SKM-1 treated with dmso at 0.1 percent for 144 hours (cell line): Measurements from ENCODE around the gene ATN1.
A peak's percentile ranks its signal among the peaks of the same experiment; 100 is the strongest.

Experiments used
- DNase-seq: peaks from one replicate; lab custom pipeline; 2025; ENCODE audit not compliant: unreplicated experiment; lab: John Stamatoyannopoulos, UW

The ATN1 gene

DNA sequence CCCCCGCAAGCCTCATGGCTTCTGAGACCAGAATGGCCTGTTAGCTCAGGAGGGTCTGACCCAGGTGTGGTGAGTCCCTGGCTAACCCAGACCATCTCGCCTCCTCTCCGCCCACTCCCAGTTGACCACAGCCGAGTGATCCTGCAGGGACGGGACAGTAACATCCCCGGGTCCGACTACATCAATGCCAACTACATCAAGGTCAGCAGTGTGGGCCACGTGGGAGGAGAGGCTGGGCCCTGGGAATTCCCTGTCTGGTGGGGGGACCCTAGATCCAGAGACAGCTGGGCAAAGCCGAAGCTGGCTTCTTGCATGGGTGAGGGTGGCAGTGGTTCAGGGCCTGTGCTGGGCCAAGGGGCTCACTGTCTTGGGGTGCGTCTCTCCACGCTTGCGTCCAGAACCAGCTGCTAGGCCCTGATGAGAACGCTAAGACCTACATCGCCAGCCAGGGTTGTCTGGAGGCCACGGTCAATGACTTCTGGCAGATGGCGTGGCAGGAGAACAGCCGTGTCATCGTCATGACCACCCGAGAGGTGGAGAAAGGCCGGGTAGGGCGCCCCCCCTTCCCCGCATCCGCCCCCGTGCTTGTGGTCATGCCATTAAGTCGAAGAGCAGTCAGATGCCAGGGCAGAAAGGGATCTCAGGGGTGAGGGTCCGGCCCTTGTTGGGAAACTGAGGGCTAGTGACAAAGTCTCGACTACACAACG is 28.4 kb downstream of the ATN1 start:
- DNase-seq: no peak

DNA sequence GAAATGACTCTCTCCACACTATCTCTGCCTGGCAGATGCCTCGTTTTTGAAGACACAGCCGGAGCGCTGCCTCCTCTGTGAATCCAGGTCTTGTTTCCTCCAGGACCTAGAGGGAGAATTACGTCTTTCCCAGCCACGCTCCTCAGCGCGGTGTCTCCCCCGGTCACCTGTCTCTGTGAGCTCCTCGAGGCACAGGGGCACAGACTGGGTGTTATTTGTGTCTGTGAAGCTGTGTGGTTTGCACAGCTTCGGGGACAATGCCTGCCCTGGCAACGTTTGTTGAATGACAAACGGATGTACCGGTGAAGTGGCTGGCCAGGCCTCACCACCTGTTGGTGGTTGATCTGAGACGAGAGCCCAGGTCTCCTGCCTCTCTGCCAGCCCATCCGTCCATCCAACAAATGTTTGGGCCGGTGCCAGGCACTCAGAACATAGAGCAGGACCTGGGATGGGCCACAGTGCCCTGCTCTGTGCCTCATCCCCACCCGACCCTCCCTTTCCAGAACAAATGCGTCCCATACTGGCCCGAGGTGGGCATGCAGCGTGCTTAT is 29.5 kb downstream of the ATN1 start:
- DNase-seq: no peak

DNA sequence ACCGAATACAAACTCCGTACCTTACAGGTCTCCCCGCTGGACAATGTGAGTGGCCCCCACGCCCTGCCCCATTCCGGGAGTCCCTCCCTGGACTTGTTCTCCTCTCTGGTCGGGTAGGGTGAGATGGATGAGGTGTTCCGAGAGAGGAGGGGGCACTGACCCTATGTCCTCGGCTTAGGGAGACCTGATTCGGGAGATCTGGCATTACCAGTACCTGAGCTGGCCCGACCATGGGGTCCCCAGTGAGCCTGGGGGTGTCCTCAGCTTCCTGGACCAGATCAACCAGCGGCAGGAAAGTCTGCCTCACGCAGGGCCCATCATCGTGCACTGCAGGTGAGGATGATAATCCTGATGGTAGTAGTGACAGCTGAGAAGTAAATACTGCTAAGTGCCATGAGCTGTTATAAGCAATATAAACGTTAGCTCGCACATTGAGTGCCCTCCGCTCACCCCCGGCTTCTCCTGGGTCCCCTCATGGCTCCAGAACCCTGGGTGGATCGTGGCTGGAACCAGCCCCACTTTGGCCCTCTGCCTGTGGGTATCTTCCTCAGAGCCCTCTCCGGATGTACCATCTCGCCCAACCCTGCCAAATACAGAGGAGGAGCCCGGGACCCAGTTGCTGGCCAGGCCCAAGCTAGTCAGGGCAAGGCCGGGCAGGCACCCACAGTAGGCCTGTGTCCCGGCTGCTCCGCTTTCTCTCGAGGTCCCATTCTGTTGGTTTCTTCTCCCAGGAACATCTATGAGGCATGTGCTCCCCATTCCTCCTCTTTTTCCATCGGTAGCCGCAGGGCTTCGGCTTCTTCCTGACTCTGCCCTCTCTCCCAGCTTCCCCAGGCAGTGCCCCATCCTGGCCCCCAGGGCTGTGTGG is 30.2 kb downstream of the ATN1 start:
- DNase-seq: no peak

DNA sequence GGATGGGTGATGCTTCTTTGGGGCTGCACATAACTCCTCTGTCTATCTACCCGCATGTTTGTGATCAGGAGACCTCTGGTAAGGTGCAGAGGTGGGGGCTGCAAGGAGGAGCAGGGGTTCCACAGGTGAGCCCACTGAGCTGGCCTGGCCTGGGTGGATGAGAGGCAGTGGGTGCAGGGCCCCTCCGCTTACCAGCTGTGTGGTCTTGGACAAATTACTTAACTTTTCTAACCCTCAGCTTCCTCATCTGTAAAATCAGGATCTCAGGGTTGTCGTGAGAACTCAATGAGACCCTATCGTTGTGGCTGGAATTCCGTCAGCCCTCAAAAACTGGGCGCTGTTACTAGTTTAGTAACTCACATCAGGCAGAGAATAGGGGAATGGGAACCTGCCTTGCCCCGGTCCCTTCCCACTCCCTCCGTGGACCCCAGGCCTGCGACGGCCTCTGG is 30.9 kb downstream of the ATN1 start:
- no peak for DNase-seq

DNA sequence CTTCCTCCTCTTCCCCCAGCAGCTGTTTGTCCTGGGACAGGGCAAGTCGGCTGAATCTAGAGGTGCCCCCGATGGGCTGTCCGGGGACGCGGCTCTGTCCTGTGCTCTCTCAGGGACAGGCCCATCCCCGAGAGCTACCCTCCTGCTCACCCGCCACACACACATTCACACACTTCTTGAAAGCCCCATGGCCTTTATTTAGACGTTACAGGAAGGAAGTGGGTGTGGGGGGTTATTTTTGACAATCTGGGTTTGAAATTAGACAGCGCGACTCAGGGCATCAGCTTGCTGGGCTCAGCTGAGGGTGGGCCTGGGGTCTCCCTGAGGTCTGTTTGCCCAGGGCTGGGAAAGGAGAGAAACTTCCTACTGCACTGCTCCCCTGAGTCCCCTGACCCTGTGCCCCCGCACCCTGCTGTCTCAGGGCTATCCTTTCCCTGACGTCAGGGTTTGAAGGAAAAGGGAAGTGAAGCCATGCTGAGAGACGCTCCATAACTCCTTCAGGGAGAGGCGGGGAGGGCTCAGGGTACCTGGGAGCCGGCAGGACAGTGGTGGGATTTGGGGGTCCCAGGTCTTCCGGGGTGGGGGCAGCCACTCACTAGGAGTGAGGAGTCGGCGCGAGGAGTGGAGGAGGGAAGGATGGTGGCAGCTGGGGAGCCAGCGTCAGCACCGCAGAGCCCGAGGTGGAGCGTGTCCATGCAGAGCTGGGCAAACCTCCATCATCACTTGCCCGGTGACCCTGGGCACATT is 31.5 kb downstream of the ATN1 start:
- peak; percentile 29 for DNase-seq

DNA sequence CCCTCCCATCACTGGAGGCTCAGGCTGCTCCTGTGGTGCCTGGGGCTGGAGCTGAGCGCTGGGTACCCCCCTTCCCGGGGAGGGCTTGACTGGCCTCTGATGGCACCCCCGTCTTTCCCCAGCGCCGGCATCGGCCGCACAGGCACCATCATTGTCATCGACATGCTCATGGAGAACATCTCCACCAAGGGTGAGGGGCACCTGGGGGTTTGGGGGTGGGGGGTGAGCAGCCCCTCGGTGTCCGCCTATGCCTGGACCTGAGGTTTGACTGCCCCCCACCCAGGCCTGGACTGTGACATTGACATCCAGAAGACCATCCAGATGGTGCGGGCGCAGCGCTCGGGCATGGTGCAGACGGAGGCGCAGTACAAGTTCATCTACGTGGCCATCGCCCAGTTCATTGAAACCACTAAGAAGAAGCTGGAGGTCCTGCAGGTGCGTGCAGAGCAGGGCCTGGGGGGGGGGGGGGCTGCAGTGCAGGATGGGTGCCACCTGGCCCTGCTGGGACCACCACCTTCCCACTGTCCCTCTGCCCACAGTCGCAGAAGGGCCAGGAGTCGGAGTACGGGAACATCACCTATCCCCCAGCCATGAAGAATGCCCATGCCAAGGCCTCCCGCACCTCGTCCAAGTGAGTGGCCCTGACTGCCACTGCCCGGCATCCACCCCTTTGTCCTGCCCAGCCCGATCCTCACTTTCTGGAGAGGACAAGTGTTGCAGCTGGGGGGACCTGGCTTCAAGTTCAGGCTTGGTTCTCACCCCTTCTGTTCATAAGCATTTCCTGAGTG is 32.2 kb downstream of the ATN1 start:
- DNase-seq: no peak

DNA sequence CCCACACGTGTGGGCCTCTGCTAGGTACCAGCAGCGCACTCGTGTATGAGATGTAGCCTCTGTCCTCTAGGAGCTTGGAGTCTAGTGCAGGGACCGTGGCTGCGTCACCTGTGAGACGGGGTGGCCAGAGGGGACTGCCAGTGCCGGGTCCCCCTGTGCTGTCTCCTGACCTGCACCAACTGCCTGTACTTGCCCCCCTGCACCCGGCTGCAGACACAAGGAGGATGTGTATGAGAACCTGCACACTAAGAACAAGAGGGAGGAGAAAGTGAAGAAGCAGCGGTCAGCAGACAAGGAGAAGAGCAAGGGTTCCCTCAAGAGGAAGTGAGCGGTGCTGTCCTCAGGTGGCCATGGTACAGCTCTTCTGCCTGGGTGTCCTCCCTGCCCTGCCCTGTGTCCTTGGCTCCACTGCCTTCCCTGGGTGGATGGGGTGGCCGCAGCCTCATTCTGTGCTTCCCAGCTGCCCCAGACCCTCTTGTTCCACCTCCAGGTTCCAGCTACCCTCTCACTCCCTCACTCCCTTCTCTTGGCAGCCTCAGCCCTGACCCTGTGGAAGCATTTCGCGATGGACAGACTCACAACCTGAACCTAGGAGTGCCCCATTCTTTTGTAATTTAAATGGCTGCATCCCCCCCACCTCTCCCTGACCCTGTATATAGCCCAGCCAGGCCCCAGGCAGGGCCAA is 33.0 kb downstream of the ATN1 start:
- DNase-seq: no peak

DNA sequence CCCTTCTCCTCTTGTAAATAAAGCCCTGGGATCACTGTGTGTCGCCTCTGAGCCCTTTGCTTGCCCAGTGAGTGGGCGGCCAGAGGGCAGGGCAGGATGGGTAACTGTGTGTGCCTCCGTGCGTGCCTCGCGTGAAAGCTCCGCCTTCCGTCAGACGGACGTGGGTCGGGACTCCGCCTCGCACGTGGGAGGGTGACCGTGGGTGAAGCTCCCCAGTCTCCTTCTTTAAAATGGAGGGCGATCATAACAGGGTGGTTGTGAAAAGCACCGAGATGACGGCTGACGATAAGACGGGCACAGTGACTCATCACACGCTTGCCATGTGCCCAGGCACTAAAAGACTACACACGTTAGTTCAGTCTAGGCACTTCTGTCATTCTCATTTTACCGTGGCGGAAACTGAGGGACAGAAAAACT is 33.5 kb downstream of the ATN1 start:
- no peak for DNase-seq

DNA sequence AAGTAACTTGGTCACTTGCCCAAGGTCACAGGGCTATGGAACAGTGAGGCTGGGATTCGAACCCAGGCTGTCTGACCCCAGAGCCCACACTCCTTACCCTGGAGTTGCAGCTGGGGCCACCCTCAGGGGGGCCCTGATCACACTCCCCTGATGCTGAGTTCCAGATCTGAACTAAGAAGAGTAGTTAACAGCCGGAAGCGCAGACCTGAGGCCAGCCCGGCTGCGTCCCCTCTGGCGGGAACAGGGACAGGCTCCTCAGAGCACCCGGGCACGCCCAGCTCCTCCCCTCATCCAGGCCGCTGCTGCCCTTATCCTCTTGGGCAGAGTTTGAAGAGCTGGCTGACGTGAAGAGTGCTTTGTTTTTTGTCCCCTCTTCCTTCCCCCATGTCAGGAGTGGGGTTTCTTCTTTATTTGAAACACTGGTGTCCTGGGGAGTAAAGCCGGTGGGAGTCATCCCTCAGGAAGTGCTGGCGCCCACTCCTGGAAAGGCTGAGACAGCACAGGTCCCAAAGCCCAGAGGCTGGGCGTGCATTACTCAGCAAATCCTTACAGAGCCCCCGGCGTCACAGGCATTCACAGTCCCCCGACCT is 34.0 kb downstream of the ATN1 start:
- DNase-seq: no peak

DNA sequence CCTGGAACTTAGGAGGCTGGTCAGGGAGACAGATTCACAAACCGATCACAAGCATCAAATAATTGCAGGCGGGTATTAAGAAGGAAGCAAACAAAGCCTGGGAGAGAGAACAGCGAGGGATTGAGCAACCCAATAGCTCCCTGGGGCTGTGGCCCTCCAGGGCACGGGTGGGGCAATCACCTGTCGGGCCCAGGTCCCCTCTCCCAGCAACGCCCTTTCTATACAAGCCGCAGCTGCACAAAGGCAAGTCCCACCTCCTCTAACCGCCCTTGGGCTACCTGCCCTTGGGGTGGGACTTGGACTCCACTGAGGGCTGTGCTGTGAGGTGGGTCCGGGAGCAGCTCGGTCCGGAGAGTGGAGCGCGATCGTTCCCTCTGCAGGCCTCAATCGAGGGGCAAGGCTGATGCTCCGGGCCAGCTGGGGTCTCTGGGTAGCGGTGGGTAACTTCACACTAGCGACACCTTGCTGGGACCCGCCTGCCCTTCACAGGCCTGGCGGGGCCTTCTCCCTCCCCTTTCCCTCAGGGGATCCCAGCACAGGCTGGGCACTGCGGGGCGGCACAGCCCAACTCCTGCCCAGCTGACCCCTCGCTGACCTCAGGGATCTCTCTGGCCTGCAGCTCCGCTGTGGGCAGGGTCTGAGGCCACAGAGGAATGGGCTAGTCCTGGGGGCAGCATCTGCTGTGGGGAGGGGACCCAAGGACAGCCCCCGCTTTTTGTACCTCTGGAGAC is 34.7 kb downstream of the ATN1 start:
- DNase-seq: no peak

DNA sequence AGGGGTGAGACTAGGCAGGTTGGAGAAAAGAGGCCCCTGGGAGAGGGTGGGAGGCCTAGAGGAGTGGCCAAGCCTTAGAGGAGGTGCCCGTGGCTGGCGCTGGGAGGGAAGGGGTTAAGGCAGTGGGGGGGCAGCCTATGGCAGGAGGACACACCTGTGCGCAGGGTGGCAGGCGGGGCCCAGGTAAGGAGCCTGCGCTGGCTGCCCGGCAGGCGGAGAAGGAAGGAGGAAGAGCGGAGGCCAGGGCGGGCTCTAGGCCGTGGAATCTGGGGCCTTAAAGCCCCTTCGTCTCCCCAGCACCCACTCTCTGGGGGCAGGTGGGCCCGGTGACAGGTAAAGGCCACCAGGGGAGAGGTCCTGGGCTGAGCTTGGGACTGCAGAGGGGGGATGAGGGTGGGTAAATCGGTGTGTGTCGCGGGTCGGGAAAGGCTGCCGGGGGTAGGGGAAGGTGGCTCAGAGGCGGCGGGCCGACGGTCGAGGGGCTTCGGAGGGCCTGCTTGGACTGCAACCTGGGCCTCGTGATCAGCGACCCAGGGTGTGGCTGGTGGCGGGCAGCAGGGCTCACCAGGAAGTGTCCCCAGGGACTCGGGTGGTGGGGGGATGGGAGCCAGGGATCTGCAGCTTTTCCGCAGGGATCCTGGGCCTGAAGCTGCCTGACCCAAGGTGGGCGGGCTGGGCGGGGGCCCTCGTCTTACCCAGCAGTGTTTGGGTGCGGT is 35.4 kb downstream of the ATN1 start:
- DNase-seq: no peak

DNA sequence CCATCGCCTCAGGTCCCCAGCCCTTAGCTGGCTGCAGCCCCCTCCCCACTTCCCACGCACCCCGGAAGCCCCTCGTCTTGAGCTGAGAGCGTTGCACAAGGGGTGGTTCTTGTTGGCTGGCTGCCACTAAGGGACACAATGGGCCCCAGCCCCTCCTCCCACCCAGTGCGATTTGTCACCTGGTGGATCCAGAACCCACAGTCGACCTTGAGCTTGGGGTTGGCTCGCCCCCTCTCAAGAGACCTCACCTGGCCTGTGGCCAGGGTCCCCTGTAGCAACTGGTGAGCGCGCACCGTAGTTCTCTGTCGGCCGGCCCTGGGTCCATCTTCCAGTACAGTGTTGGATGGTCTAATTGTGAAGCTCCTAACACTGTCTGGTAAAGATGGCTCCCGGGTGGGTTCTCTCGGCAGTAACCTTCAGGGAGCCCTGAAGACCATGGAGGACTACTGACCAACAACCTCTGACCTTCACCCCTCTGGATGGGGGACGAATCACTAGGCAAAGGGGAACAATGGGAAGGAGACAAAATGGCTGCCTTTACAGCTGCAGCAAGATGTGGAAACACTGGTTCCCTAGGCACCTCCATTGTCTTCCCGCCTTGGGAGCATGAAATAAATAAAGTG is 36.1 kb downstream of the ATN1 start:
- DNase-seq: no peak

DNA sequence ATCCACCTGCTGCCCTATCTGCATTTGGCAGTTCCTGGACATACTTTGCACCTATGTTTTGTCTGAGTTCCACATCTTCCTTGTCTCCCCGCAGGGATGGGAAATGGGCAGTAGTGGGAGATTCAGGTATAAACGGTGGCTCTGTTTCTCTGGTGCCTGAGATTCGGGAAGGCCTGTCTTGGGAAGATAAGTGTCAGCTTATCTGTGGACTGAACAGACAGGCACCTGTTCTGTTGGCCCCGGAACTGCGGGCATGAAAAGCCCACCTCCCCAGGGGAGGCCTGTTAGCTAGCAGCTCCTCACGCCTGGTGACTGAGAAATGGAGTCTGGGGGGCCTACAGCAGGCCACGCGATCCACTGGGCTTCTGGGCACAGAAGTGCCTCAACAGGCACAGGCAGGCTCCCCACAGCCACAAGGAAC is 36.9 kb downstream of the ATN1 start:
- no peak for DNase-seq

DNA sequence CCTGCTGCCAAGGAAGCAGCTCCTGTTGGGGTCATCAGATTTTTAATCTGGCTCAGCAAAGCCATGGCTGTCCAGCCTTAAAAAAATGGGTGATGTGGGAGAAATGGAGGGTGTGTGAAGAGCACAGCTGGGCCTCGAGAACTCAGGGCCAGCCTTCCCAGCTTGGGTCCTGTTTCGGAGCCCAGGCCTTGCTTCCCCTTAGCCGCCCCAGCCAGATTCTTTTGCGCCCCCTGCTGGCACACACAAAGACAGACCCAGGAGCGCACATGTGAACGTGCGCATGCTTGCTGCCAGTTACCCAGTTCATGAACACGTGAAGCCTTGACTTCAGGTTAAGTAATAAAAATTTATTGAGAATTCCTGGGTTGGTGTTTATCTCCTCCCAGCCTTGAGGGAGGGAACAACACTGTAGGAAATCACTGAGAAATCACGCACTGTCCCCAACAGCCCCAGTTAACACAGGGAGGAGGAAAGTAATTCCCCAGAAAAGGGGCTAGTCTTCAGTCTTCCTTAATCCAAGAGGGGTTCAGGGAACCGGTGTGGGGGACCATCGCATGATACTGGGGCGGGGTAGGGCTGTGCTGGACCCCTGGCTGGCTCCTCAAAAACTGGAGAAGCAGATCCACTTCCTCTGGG is 37.4 kb downstream of the ATN1 start:
- peak; percentile 47 for DNase-seq

DNA sequence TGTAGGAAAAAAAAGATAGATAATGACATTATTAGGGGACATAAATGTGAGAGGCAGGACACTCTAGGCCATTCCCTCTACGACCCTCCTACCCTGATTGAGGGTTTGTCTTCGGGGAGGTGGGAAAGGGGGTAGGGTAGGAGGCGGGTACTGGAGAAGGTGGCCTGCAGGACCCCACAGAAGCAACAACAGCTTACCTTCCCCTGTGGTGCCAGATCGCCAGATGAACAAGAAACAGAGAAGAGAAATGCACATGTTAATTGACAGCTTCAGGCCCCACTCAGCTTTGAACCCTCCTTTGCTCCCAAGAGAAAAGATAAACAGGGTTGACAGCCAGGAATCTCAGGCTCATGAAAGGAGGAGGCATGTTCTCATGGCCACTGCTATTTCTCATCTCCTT is 38.0 kb downstream of the ATN1 start:
- DNase-seq: no peak

DNA sequence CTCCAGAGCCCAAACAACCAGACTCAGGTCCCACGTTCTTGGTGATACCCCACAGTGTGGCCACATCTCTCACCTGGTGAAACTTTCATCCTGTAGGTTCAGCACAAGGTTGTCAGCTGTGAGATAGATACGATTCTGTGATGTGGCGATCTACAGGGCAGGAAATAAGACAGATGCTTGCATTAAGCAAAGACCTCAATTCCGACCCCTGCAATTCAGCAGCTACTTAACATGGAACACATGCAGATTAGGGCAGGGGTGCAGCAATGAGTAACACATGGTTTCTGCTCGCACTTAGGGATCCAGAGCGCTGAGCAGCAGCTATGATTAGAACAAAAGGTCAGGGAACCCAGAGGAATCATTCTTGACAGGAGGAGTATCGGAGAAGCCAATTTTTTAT is 38.6 kb downstream of the ATN1 start:
- no peak for DNase-seq

DNA sequence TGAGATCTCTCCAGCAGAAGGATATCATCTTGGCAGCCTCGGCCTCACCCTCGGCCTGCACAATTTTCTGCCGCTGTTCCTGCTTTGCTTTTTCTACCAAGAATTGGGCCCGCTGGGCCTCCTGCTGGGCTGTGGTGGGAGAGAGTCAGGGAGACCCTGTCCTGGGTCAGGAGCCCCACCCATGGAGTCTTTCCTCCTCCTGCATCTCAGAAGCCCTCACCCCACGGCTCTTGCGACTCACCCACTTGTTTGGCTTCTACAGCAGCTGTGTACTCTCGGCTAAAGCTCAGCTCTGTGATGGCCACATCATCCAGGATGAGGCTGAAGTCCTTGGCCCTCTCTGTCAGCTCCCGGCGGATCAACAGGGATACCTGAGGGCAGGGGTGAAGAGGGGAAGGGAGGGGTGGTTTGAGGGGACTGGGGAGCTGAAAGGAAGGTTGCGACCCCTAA is 39.9 kb downstream of the ATN1 start:
- no peak for DNase-seq
